MM.1S (cell line): ENCODE data around the gene PSTK.

Source experiments
- DNase-seq: peaks from one replicate; pipeline ENCODE4 v3.0.0-alpha.2; 2015
- H2AFZ ChIP-seq: fragments of 300-600 bp; sonication (generic); 2 replicates; pipeline ENCODE4 v1.6.0; 2016; ENCODE audit warnings: antibody characterized with exemption, low read length
- H3F3A ChIP-seq: fragments of 300-600 bp; sonication (generic); 2 replicates; pipeline ENCODE4 v1.6.1; 2016; ENCODE audit warnings: mild to moderate bottlenecking, antibody characterized with exemption, low read length, moderate library complexity, mixed read lengths; ENCODE audit not compliant: insufficient read depth
- H3K27ac ChIP-seq: fragments of 300-600 bp; sonication (generic); 2 replicates; pipeline ENCODE4 v1.5.1; 2016; ENCODE audit warnings: mild to moderate bottlenecking, low read length
- H3K27me3 ChIP-seq: fragments of 300-600 bp; sonication (generic); replicated peaks from 2 replicates; pipeline ENCODE4 v1.6.0; 2016; ENCODE audit warnings: low read length; ENCODE audit not compliant: insufficient read depth
- H3K36me3 ChIP-seq: fragments of 300-600 bp; sonication (generic); replicated peaks from 2 replicates; pipeline ENCODE4 v1.6.1; 2016; ENCODE audit warnings: mild to moderate bottlenecking, low read length, mixed read lengths; ENCODE audit not compliant: insufficient read depth
- H3K4me1 ChIP-seq: fragments of 300-600 bp; sonication (generic); 2 replicates; pipeline ENCODE4 v1.6.1; 2016; ENCODE audit warnings: low read length, mixed read lengths
- H3K4me2 ChIP-seq: fragments of 300-600 bp; sonication (generic); 2 replicates; pipeline ENCODE4 v1.6.0; 2016; ENCODE audit warnings: low read depth, low read length
- H3K4me3 ChIP-seq: fragments of 300-600 bp; sonication (generic); 2 replicates; pipeline ENCODE4 v1.5.1; 2016; ENCODE audit warnings: low read length, mixed read lengths
- H3K79me2 ChIP-seq: fragments of 300-600 bp; sonication (generic); 2 replicates; pipeline ENCODE4 v1.6.1; 2016; ENCODE audit warnings: mixed run types, low read length, mixed read lengths
- H3K9ac ChIP-seq: fragments of 300-600 bp; sonication (generic); 2 replicates; pipeline ENCODE4 v1.6.1; 2016; ENCODE audit warnings: low read length, mixed read lengths
- H3K9me2 ChIP-seq: fragments of 300-600 bp; sonication (generic); replicated peaks from 2 replicates; pipeline ENCODE4 v1.6.1; 2016; ENCODE audit warnings: mild to moderate bottlenecking, low read length, mixed read lengths; ENCODE audit not compliant: insufficient read depth
- H3K9me3 ChIP-seq: fragments of 300-600 bp; sonication (generic); replicated peaks from 2 replicates; pipeline ENCODE4 v1.6.1; 2016; ENCODE audit warnings: mild to moderate bottlenecking, low read length, mixed read lengths; ENCODE audit not compliant: insufficient read depth
- H4K20me1 ChIP-seq: fragments of 300-600 bp; sonication (generic); 2 replicates; pipeline ENCODE4 v1.6.1; 2016; ENCODE audit warnings: mild to moderate bottlenecking, low read length, moderate library complexity, mixed read lengths; ENCODE audit not compliant: insufficient read depth
- EZH2 ChIP-seq: fragments of 300-600 bp; sonication (generic); optimal IDR thresholded peaks from 2 replicates; pipeline ENCODE3; 2017; ENCODE audit warnings: low read depth, mild to moderate bottlenecking, antibody characterized with exemption, low read length, mixed read lengths
- EZH2phosphoT487 ChIP-seq: fragments of 300-600 bp; sonication (generic); IDR thresholded peaks from 2 replicates; pipeline ENCODE4 v1.6.1; 2018; ENCODE audit warnings: antibody characterized with exemption, low read length
- TF ChIP-seq, protein P1 (sequence below): fragments of 300-600 bp; sonication (generic); IDR thresholded peaks from 2 replicates; pipeline ENCODE4 v1.5.1; 2016; ENCODE audit warnings: antibody characterized with exemption, low read length, mixed read lengths

The PSTK gene

GRCh38 chr10:122957474-122957873 lies 22.7 kb upstream of the PSTK start:
- H3K4me1 ChIP-seq, result peaks cover 6% of the 10 kb centered on the region
- DNase-seq, result no peak
- no peaks in the 10 kb centered on the region for H3K36me3 ChIP-seq
- H3K9me2 ChIP-seq, result no peaks in the 10 kb centered on the region
- H3K4me3 ChIP-seq, result no peak overlapping the region
- no peak overlapping the region for H3K27ac ChIP-seq
- peaks cover 13% of the 10 kb centered on the region; the same call in 1 of the 2 replicates for H3K27me3 ChIP-seq
- no peak overlapping the region for H3K9ac ChIP-seq
- peaks cover 4% of the 10 kb centered on the region; the same call in 1 of the 2 replicates for H3F3A ChIP-seq
- H4K20me1 ChIP-seq, result no peaks in the 10 kb centered on the region
- H3K9me3 ChIP-seq, result no peaks in the 10 kb centered on the region
- TF ChIP-seq, protein P1, sequence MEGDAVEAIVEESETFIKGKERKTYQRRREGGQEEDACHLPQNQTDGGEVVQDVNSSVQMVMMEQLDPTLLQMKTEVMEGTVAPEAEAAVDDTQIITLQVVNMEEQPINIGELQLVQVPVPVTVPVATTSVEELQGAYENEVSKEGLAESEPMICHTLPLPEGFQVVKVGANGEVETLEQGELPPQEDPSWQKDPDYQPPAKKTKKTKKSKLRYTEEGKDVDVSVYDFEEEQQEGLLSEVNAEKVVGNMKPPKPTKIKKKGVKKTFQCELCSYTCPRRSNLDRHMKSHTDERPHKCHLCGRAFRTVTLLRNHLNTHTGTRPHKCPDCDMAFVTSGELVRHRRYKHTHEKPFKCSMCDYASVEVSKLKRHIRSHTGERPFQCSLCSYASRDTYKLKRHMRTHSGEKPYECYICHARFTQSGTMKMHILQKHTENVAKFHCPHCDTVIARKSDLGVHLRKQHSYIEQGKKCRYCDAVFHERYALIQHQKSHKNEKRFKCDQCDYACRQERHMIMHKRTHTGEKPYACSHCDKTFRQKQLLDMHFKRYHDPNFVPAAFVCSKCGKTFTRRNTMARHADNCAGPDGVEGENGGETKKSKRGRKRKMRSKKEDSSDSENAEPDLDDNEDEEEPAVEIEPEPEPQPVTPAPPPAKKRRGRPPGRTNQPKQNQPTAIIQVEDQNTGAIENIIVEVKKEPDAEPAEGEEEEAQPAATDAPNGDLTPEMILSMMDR, result no peak
- TF ChIP-seq EZH2, result no peak
- TF ChIP-seq EZH2phosphoT487, result no peak
- H2AFZ ChIP-seq, result no peak overlapping the region
- H3K4me2 ChIP-seq, result no peak overlapping the region
- H3K79me2 ChIP-seq, result no peaks in the 10 kb centered on the region

DNA sequence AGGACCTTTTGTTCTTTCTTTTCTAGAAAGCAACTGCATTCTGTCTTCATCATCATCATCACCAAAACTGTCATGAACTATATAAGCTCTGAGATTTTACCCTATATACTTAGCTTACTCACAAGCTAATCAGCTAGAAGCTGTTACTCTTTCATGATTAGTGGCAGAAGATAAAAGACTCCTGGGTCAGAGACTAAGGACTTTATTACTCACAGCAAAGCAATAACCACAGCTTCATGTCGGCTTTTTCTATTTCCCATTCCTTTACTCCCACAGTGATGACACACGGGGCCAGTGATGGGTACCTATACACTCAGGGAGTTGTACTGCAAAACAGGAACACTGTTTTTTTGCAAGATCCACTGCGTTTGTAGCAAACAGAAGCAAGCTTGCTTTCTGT lies 17.8 kb upstream of the PSTK start:
- Histone ChIP-seq H3F3A (no peaks in the 10 kb centered on the region), H3K4me1 (no peaks in the 10 kb centered on the region), H3K9ac (no peak overlapping the region), H3K79me2 (no peaks in the 10 kb centered on the region), H3K27ac (no peak overlapping the region), H3K36me3 (no peaks in the 10 kb centered on the region), H2AFZ (no peak overlapping the region), H3K9me2 (no peaks in the 10 kb centered on the region), H3K4me2 (no peak overlapping the region), H4K20me1 (no peaks in the 10 kb centered on the region), H3K27me3 (no peaks in the 10 kb centered on the region), H3K4me3 (no peak overlapping the region), H3K9me3 (no peaks in the 10 kb centered on the region)
- TF ChIP-seq EZH2 (no peak), EZH2phosphoT487 (no peak)
- TF ChIP-seq, protein P1, result no peak
- DNase-seq, result no peak

DNA sequence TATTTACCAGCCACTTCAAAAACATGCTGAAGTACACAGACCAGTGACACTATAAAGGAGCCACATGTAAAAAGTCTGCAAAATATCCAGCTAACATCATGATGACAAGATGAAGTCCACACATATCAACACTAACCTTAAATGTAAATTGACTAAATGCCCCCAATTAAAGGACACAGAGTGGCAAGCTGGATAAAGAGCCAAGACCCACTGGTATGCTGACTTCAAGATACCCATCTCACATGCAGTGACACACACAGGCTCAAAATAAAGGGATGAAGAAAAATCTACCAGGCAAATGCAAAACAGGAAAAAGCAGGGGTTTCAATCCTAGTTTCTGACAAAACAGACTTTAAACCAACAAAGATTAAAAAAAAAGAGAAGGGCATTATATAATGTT lies 13.3 kb upstream of the PSTK start:
- H3K9me3 ChIP-seq, result no peaks in the 10 kb centered on the region
- no peaks in the 10 kb centered on the region for H3K79me2 ChIP-seq
- no peaks in the 10 kb centered on the region for H3F3A ChIP-seq
- no peak overlapping the region for H3K27ac ChIP-seq
- no peaks in the 10 kb centered on the region for H4K20me1 ChIP-seq
- no peaks in the 10 kb centered on the region for H3K9me2 ChIP-seq
- no peaks in the 10 kb centered on the region for H3K36me3 ChIP-seq
- no peak overlapping the region for H2AFZ ChIP-seq
- DNase-seq, result no peak
- H3K4me1 ChIP-seq, result no peaks in the 10 kb centered on the region
- H3K4me2 ChIP-seq, result no peak overlapping the region
- H3K4me3 ChIP-seq, result no peak overlapping the region
- H3K9ac ChIP-seq, result no peak overlapping the region
- H3K27me3 ChIP-seq, result no peaks in the 10 kb centered on the region
- no peak for TF ChIP-seq EZH2phosphoT487
- TF ChIP-seq EZH2, result no peak
- TF ChIP-seq, protein P1, result no peak
